Breast epithelium (tissue), 3 donors: ENCODE data around the gene ACTMAP.

Source experiments
- CTCF ChIP-seq, 3 donors: fragments of 450-650 bp; IDR thresholded peaks; one replicate each; pipeline ENCODE4 v1.5.1; 2016 to 2017; ENCODE audit warnings: antibody characterized with exemption in 3 of 3, mild to moderate bottlenecking in 3 of 3, moderate library complexity in 3 of 3
- POLR2AphosphoS5 ChIP-seq, 3 donors: sonication (generic); formaldehyde crosslinking; IDR thresholded peaks; one replicate each; pipeline ENCODE4 v1.6.1; 2017; ENCODE audit warnings: antibody characterized with exemption in 3 of 3

GRCh38 chr19:40762754-40763470 lies 12.6 kb upstream of the ACTMAP start:
- TF ChIP-seq CTCF (IDR thresholded peaks at IDR 0.05) (no peak), POLR2AphosphoS5 (IDR thresholded peaks at IDR 0.05) (no peak)
